Spleen (tissue), 11 donors: ENCODE measurements around the gene KCNJ6. TPM values are rescaled to one million over a fixed set of nuclear protein-coding genes. Genes with fewer than 3 reads are reported as not detected.
A peak's percentile ranks its signal among the peaks of the same experiment; 100 is the strongest.

ENCODE experiments used
- DNase-seq: peaks from one replicate; pipeline ENCODE4 v3.0.0-alpha.2; 2020
- H3K27ac ChIP-seq, 8 donors: fragments of 200-600 bp; sonication (generic) in 7 of 8; 1 replicate in 4 of 8; 2 replicates in 4 of 8; pipeline versions ENCODE4 v1.5.0 to v1.8.0; 2016 to 2021; ENCODE audit warnings: inconsistent platforms in 4 of 8, mild to moderate bottlenecking in 4 of 8, moderate library complexity in 1 of 8
- H3K27me3 ChIP-seq, 7 donors: fragments of 200-600 bp; sonication (generic) in 6 of 7; replicated peaks in 1 of 7; 1 replicate in 4 of 7; 2 replicates in 3 of 7; pipeline versions ENCODE4 v1.5.0 to v1.8.0; 2016 to 2021; ENCODE audit warnings: inconsistent platforms in 3 of 7, mild to moderate bottlenecking in 1 of 7
- H3K36me3 ChIP-seq, 6 donors: fragments of 200-600 bp; sonication (generic) in 5 of 6; 1 replicate in 4 of 6; 2 replicates in 2 of 6; pipeline versions ENCODE4 v1.5.0 to v1.8.0; 2016 to 2021; ENCODE audit warnings: inconsistent platforms in 2 of 6
- H3K4me1 ChIP-seq, 6 donors: fragments of 200-600 bp; sonication (generic) in 5 of 6; 1 replicate in 3 of 6; 2 replicates in 3 of 6; pipeline versions ENCODE4 v1.5.0 to v1.8.0; 2016 to 2021; ENCODE audit warnings: inconsistent platforms in 3 of 6
- H3K4me3 ChIP-seq, 8 donors: fragments of 200-600 bp; sonication (generic) in 7 of 8; 1 replicate in 4 of 8; 2 replicates in 4 of 8; pipeline versions ENCODE4 v1.5.0 to v1.8.0; 2016 to 2021; ENCODE audit warnings: inconsistent platforms in 4 of 8, mild to moderate bottlenecking in 4 of 8, moderate library complexity in 2 of 8
- H3K9me3 ChIP-seq, 8 donors: fragments of 200-600 bp; sonication (generic) in 7 of 8; 1 replicate in 4 of 8; 2 replicates in 4 of 8; pipeline versions ENCODE4 v1.5.0 to v1.8.0; 2016 to 2021; ENCODE audit warnings: inconsistent platforms in 4 of 8
- POLR2A ChIP-seq, 3 donors: fragments of 450-650 bp; IDR thresholded peaks; one replicate each; pipeline ENCODE4 v1.5.1; 2017; ENCODE audit warnings: antibody characterized with exemption in 3 of 3, mild to moderate bottlenecking in 1 of 3
- POLR2AphosphoS5 ChIP-seq, 3 donors: sonication (generic); formaldehyde crosslinking; IDR thresholded peaks; one replicate each; pipeline ENCODE4 v1.5.1; 2017; ENCODE audit warnings: antibody characterized with exemption in 3 of 3
- WGBS, 5 donors: extraction: QIAGEN DNeasy Blood & Tissue Kit in 3 of 5; methylation state at CpG; one replicate each; pipeline versions ENCODE4 v1.1.5 to v1.1.7; 2013 to 2018; 5-methylcytosine and 5-hydroxymethylcytosine counted together
- intact Hi-C: fragments of 100-400 bp; cut with DNase I; formaldehyde crosslinking; loops from one replicate; pipeline ENCODE4 v1.15.0; 2023; ENCODE audit warnings: low total_unique reads
- polyA plus RNA-seq, 3 donors: library from polyadenylated mRNA; stranded (reverse); fragments of 200-250 nt; gene quantifications; one replicate each; pipeline ENCODE4 v1.2.1, GENCODE V29; 2013
- total RNA-seq, 7 donors: library from RNA; depleted of rRNA in 3 of 7; stranded (reverse); fragments of >200 nt in 3 of 7; fragmentation: NEBNext Ultra II Directional in 4 of 7; extraction: Animal tissue kit (Norgen Biotek cat#: 25700) in 4 of 7; gene quantifications; one replicate each; pipeline versions ENCODE4 v1.1.0 to v1.2.1, GENCODE V29; 2016 to 2021
- TF ChIP-seq, protein P1 (sequence below), 11 experiments: fragments of 200-600 bp in 7 of 11; fragments of 450-650 bp in 4 of 11; sonication (generic) in 4 of 11; IDR thresholded peaks in 8 of 11; conservative IDR thresholded peaks in 3 of 11; 1 replicate in 7 of 11; 2 replicates in 4 of 11; pipeline versions ENCODE4 v1.4.0 to v1.8.0; 2016 to 2021; ENCODE audit warnings: antibody characterized with exemption in 11 of 11, inconsistent platforms in 4 of 11, mild to moderate bottlenecking in 1 of 11
- donor health status: healthy with polysubstance abuse.
- donor health status: DM: no; HTN: no; CAD: no; lungs with moderate emphysema.
- donor health status: DM: no; HTN: no; CAD: no.
- donor health status: Bipolar disorder and iron deficiency.
- donor health status: healthy.
- donor health status: DM: no; HTN: no; CAD: no.
- donor health status: DM: yes; HTN: yes; CAD: no.

Gene KCNJ6
- total and polyA plus RNA-seq, 10 donors, result under 0.01 to 0.36 (median 0.10) TPM; not detected in 6

DNA sequence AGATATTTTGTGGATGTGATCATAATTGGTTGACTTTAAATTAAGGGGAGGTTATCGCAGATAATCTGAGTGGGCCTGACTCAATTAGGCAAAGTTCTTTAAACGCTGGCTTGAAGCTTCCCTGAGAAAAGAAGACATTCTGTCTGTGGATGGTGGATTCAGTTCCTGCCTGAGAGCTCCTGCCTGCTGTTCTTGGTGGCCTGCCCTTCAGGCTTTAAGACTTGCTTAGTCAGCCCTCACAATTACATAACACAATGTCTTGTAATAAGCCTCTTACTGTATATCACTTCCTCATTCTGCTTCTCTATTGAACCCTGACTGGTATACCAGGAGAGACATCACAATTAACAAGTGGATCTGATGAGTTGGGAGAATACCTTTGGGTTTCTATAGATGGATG, 50.2 kb downstream of the KCNJ6 start:
- H3K4me3 ChIP-seq, result peak overlapping the region in 1 of 8 donors; percentile 26
- H3K27me3 ChIP-seq, result no peaks in the 10 kb centered on the region
- H3K9me3 ChIP-seq, result no peaks in the 10 kb centered on the region
- H3K36me3 ChIP-seq, result no peaks in the 10 kb centered on the region
- no peak for TF ChIP-seq POLR2A (IDR thresholded peaks at IDR 0.05)
- peak in 1 of 3 donors; percentile 55 for TF ChIP-seq POLR2AphosphoS5 (IDR thresholded peaks at IDR 0.05)
- H3K4me1 ChIP-seq, result peaks cover 0 to 23% (median 0%) of the 10 kb centered on the region in 6 donors
- WGBS, 5 donors, result 49 to 62% (median 56%) methylated on average over 2 of the region's 2 CpGs
- DNase-seq, result no peak
- intact Hi-C loops, result no loop called here
- H3K27ac ChIP-seq, result peak overlapping the region in 7 of 8 donors; percentile 25 to 81 (median 69)

DNA sequence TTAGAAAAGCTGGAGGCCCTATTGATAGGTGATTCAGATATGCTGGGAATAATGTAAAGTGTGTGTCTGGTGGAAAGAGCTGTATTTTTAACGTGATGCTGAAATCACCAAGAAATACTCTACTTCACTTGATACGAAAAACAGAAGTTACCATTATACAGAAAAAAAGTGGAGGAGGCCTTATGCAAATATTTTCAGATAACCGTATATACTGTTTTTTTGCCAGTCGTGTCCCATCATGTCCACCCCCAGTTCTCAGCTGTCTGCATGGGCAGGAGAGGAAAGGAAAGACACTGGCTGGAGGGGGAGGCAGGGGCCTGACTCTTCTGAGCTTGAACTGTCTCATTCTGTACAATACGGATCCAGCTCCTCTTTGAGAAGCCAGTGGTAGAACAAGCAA, 51.1 kb downstream of the KCNJ6 start:
- Histone ChIP-seq H3K4me3 (peak overlapping the region in 1 of 8 donors; percentile 26), H3K27ac (peak overlapping the region in 7 of 8 donors; percentile 25 to 81 (median 69)), H3K27me3 (no peaks in the 10 kb centered on the region), H3K36me3 (no peaks in the 10 kb centered on the region), H3K4me1 (peaks cover 0 to 23% (median 0%) of the 10 kb centered on the region in 6 donors), H3K9me3 (no peaks in the 10 kb centered on the region)
- 52 to 68% (median 58%) methylated on average over 5 of the region's 5 CpGs for WGBS, 5 donors
- intact Hi-C loops, result no loop called here
- DNase-seq, result no peak
- TF ChIP-seq POLR2A (IDR thresholded peaks at IDR 0.05), result no peak
- TF ChIP-seq POLR2AphosphoS5 (IDR thresholded peaks at IDR 0.05), result no peak
- TF ChIP-seq, protein P1, sequence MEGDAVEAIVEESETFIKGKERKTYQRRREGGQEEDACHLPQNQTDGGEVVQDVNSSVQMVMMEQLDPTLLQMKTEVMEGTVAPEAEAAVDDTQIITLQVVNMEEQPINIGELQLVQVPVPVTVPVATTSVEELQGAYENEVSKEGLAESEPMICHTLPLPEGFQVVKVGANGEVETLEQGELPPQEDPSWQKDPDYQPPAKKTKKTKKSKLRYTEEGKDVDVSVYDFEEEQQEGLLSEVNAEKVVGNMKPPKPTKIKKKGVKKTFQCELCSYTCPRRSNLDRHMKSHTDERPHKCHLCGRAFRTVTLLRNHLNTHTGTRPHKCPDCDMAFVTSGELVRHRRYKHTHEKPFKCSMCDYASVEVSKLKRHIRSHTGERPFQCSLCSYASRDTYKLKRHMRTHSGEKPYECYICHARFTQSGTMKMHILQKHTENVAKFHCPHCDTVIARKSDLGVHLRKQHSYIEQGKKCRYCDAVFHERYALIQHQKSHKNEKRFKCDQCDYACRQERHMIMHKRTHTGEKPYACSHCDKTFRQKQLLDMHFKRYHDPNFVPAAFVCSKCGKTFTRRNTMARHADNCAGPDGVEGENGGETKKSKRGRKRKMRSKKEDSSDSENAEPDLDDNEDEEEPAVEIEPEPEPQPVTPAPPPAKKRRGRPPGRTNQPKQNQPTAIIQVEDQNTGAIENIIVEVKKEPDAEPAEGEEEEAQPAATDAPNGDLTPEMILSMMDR (IDR thresholded peaks at IDR 0.05 in 8 of 11, conservative IDR thresholded peaks at IDR 0.05 in 3 of 11), result no peak

DNA sequence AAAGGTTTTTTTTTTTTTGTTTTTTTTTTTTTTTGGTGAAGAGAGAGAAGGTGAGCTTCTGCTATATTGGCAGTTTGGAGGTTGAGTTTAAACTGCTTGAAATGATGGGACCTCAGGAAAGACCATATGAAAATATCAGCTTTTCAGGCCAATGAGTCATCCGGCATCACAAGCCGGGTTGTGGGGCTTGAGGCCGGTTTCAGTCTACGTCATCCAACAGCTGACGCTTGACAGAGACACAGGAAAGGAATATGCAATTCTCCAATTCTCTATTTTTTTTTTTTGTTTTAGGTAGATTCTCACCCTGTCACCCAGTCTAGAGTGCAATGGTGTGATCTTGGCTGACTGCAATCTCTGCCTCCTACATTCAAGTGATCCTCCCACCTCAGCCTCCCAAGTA, 52.4 kb downstream of the KCNJ6 start:
- WGBS, 5 donors, result 56 to 83% (median 68%) methylated on average over 5 of the region's 5 CpGs
- Histone ChIP-seq H3K9me3 (no peaks in the 10 kb centered on the region), H3K4me1 (peaks cover 0 to 23% (median 0%) of the 10 kb centered on the region in 6 donors), H3K36me3 (no peaks in the 10 kb centered on the region), H3K27ac (peak overlapping the region in 1 of 8 donors; percentile 81), H3K27me3 (no peaks in the 10 kb centered on the region), H3K4me3 (no peak overlapping the region)
- intact Hi-C loops, result no loop called here
- TF ChIP-seq, protein P1 (IDR thresholded peaks at IDR 0.05 in 8 of 11, conservative IDR thresholded peaks at IDR 0.05 in 3 of 11), result no peak
- TF ChIP-seq POLR2A (IDR thresholded peaks at IDR 0.05) (no peak), POLR2AphosphoS5 (IDR thresholded peaks at IDR 0.05) (no peak)
- no peak for DNase-seq

DNA sequence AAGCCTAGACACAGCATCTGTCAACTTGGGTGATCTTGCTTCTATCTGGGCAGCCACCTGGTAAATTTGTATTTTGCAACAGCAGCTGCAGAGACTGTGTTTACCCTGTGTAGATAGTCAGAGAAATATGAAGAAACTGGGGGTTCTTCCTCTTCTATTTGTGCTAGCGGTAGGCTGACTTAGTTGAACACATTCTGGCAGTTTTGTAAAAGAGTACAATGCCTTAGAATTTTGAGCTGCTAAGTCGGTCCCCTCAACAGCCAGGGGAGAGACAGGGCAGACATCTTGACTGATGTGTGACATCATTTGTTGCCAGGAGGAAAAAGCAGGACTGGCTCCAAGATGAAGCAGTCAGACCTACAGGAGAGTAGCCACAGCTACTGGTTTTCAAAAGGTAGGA, 53.7 kb downstream of the KCNJ6 start:
- no peaks in the 10 kb centered on the region for H3K36me3 ChIP-seq
- 12 to 44% (median 36%) methylated on average over 2 of the region's 2 CpGs for WGBS, 5 donors
- H3K9me3 ChIP-seq, result no peaks in the 10 kb centered on the region
- intact Hi-C loops, result no loop called here
- peaks cover 0 to 23% (median 0%) of the 10 kb centered on the region in 6 donors for H3K4me1 ChIP-seq
- DNase-seq, result no peak
- H3K27ac ChIP-seq, result peak overlapping the region in 2 of 8 donors; percentile 53 to 54
- H3K27me3 ChIP-seq, result no peaks in the 10 kb centered on the region
- TF ChIP-seq, protein P1 (IDR thresholded peaks at IDR 0.05 in 8 of 11, conservative IDR thresholded peaks at IDR 0.05 in 3 of 11), result no peak
- no peak for TF ChIP-seq POLR2AphosphoS5 (IDR thresholded peaks at IDR 0.05)
- TF ChIP-seq POLR2A (IDR thresholded peaks at IDR 0.05), result no peak
- peak overlapping the region in 1 of 8 donors; percentile 35 for H3K4me3 ChIP-seq
